GM10248 (cell line): ENCODE results near the gene BLTP3B.
A peak's percentile ranks its signal among the peaks of the same experiment; 100 is the strongest.

Experiments used
- CTCF ChIA-PET: fragments of 300-600 bp; sonication (Branson Sonifier 250); formaldehyde crosslinking; extraction: SDS; loops from one replicate; lab custom pipeline; 2021; ENCODE audit warnings: antibody characterized with exemption; lab: Yijun Ruan, JAX
- POLR2A ChIA-PET: fragments of 350-650 bp; sonication (Branson Sonifier 250); formaldehyde crosslinking; extraction: SDS; loops from one replicate; lab custom pipeline; 2020; ENCODE audit warnings: antibody characterized with exemption; lab: Yijun Ruan, JAX
- DNase-seq: peaks from one replicate; pipeline ENCODE4 v3.0.0; 2012; ENCODE audit errors: extremely low spot score
- CTCF ChIP-seq: IDR thresholded peaks from 2 replicates; pipeline ENCODE4 v1.5.1; 2012; ENCODE audit warnings: mild to moderate bottlenecking, low read depth; ENCODE audit errors: extremely low read depth, missing control alignments, control extremely low read depth

The BLTP3B gene

GRCh38 chr12:100141666-100141997 is 1.0 kb downstream of the BLTP3B start:
- ChIA-PET POLR2A (no interaction called here), CTCF (no interaction called here)
- TF ChIP-seq CTCF = no peak
- DNase-seq = no peak

GRCh38 chr12:100138803-100139098 is 3.9 kb downstream of the BLTP3B start:
- no peak for TF ChIP-seq CTCF
- no peak for DNase-seq
- ChIA-PET POLR2A (no interaction called here), CTCF (interaction anchor here (1.0 to 4.8 kb wide), 6 partner anchors 11 to 63 kb away, joined by 3 to 35 read pairs (median 4); no protein-coding TSS in a partner anchor)

- TF ChIP-seq CTCF = peak; percentile 57
- ChIA-PET POLR2A (no interaction called here), CTCF (interaction anchor here (0.6 to 4.8 kb wide), 10 partner anchors 10 to 64 kb away, joined by 3 to 35 read pairs (median 4); no protein-coding TSS in a partner anchor)
- no peak for DNase-seq
These were observed 4.4 kb downstream of the BLTP3B start for GRCh38 chr12:100138048-100138802.

GRCh38 chr12:100133200-100133599 is 9.5 kb downstream of the BLTP3B start:
- ChIA-PET CTCF (no interaction called here), POLR2A (no interaction called here)
- TF ChIP-seq CTCF = no peak
- no peak for DNase-seq

GRCh38 chr12:100128512-100128908 is 14.2 kb downstream of the BLTP3B start:
- ChIA-PET POLR2A (no interaction called here), CTCF (interaction anchor here (1.5 to 5.3 kb wide), 3 partner anchors 8 to 15 kb away, joined by 3 to 35 read pairs (median 6); no protein-coding TSS in a partner anchor)
- TF ChIP-seq CTCF = no peak
- no peak for DNase-seq

GRCh38 chr12:100127766-100128511 is 14.7 kb downstream of the BLTP3B start:
- TF ChIP-seq CTCF = no peak
- POLR2A ChIA-PET = no interaction called here
- no peak for DNase-seq
- CTCF ChIA-PET = interaction anchor here (1.4 to 5.3 kb wide), 3 partner anchors 10 to 70 kb away, joined by 3 to 35 read pairs (median 4); no protein-coding TSS in a partner anchor
